ENCODE results near the gene PMEL. TPM values are rescaled to one million over a fixed set of nuclear protein-coding genes. Genes with fewer than 3 reads are reported as not detected.

Gene PMEL
- total and polyA plus RNA-seq, 2 donors (not counting 1 experiment from before 2014, with no cell fraction given): 0.32 to 0.46 TPM

DNA sequence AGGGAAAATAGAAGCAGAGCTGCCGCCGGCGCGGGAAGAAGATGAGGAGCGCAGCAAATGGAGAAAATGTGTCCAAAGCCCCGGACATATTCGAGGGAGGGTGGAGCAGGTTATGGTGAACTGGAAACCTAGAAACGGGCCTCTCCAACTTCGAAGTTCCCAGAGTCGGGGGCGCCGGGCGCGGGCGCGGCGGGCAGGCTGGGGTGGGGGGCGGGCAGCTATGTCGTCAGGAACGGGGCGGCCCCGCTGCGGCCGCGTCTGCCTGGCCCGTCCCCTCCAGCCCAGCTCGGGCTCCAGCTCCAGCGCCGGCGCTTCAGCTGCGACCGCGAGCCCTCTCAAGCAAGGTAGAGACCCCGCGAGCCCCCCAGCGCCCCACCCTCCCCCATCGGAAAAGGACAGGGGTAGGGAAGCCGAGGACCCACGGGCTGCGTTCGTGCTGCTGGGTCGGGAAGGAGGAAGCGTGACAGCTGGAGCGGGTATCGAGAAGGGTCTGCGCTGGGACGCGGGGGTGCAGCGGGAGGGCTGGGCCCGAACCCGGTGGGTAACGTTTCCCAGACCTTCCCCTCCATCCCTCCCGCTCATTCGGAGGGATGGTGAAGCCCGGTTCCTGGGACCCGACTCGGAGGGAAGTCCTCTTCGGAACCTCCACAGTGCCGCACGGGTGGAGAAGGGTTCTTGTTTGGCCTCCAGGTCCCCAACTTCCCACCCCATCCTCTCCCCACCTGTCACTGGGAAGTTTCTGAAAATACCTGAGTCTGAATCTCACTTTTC is 33.9 kb downstream of the PMEL start:
- no peaks in the 10 kb centered on the region for H3K27me3 Mint-ChIP-seq
- intact Hi-C loops (cut with micrococcal nuclease): loop anchor here (1.0 kb wide), 1 partner anchor 109 kb away; the partner anchor contains the start of gene RPS26
- peaks cover 0 to 32% of the 10 kb centered on the region in 2 experiments for H3K36me3 ChIP-seq (replicated peaks in 1 of 2; ENCODE audit: control extremely low read depth in 1 of 2, control insufficient read depth in 1 of 2, extremely low read depth in 1 of 2, insufficient read depth in 2 of 2, low read length in 1 of 2)
- H4K20me1 ChIP-seq (ENCODE audit: control insufficient read depth, insufficient read depth, low read length, poor library complexity, severe bottlenecking): peaks cover 21% of the 10 kb centered on the region
- H3K4me1 ChIP-seq (ENCODE audit: control insufficient read depth in 2 of 2, insufficient read depth in 2 of 2, low read length in 2 of 2): peaks cover 45 to 59% of the 10 kb centered on the region in 2 donors
- peak overlapping the region; percentile 95 for H3K27ac Mint-ChIP-seq
- peaks cover 63% of the 10 kb centered on the region for H3K4me1 Mint-ChIP-seq
- ChIA-PET POLR2A (interaction anchor here (0.6 to 1.9 kb wide), 6 partner anchors 76 to 1794 kb away, joined by 3 to 9 read pairs (median 7); partner anchors contain the start of gene DNAJC14), CTCF (interaction anchor here (0.6 to 10.3 kb wide), 10 partner anchors 9 to 207 kb away, joined by 3 to 155 read pairs (median 4); partner anchors contain the start of genes DNAJC14, ORMDL2 and SARNP)
- DNase-seq (peak; percentile 45), ATAC-seq (ENCODE audit: low read depth) (no peak)
- peak overlapping the region; percentile 83 to 92 for H3K27ac ChIP-seq (ENCODE audit: low read length in 2 of 2)
- peaks cover 54% of the 10 kb centered on the region for H3K79me2 ChIP-seq (ENCODE audit: control insufficient read depth, insufficient read depth, low read length)
- H3K4me3 ChIP-seq (ENCODE audit: control extremely low read depth in 1 of 5, extremely low read depth in 1 of 5, insufficient read depth in 1 of 5, low read depth in 2 of 5, low read length in 4 of 5): peak overlapping the region; percentile 84 to 94 (median 93)
- under 1% methylated on average over 55 of the region's 60 CpGs for WGBS (ENCODE audit: insufficient coverage)
- no peak for TF ChIP-seq CTCF (IDR thresholded peaks at IDR 0.05)
- TF ChIP-seq EZH2 (IDR thresholded peaks at IDR 0.05; ENCODE audit: borderline replicate concordance, insufficient read depth, low read depth, low read length, poor library complexity, severe bottlenecking): no peak
- H3K9ac ChIP-seq (ENCODE audit: low read length): peak overlapping the region; percentile 73
- peak overlapping the region; percentile 88 for H3K4me2 ChIP-seq (replicated peaks; ENCODE audit: low read depth, low read length, poor library complexity, severe bottlenecking)
- no peaks in the 10 kb centered on the region for H3K9me3 ChIP-seq (ENCODE audit: control extremely low read depth in 1 of 3, control insufficient read depth in 2 of 3, insufficient read depth in 1 of 3, low read length in 2 of 3)
- peak overlapping the region; percentile 73 for H2AFZ ChIP-seq (ENCODE audit: insufficient read depth, low read depth, low read length, poor library complexity, severe bottlenecking)
- H3K4me3 Mint-ChIP-seq: peak overlapping the region; percentile 94
- H3K27me3 ChIP-seq (replicated peaks in 1 of 4; ENCODE audit: control extremely low read depth in 1 of 4, control insufficient read depth in 3 of 4, insufficient read depth in 4 of 4, low read length in 3 of 4): no peaks in the 10 kb centered on the region
- no peaks in the 10 kb centered on the region for H3K9me3 Mint-ChIP-seq (ENCODE audit: insufficient read depth)
